Measurements from ENCODE around the gene ABTB1.
A peak's percentile ranks its signal among the peaks of the same experiment; 100 is the strongest.

ABTB1 gene

GRCh38 chr3:127691974-127692373, 19.2 kb downstream of the ABTB1 start:
- no peak overlapping the region for H3K4me3 ChIP-seq (replicated peaks in 1 of 2; ENCODE audit: low read depth in 2 of 2, low read length in 2 of 2)
- no peak for TF ChIP-seq CTCF (IDR thresholded peaks at IDR 0.05; ENCODE audit: low read depth, low read length)
- DNase-seq (ENCODE audit: low read depth in 2 of 2), result no peak

- no peak for TF ChIP-seq CTCF (IDR thresholded peaks at IDR 0.05; ENCODE audit: low read depth, low read length)
- no peak overlapping the region for H3K4me3 ChIP-seq (replicated peaks in 1 of 2; ENCODE audit: low read depth in 2 of 2, low read length in 2 of 2)
- no peak for DNase-seq (ENCODE audit: low read depth in 2 of 2)
Measured at GRCh38 chr3:127692501-127693335, 20.0 kb downstream of the ABTB1 start.

- DNase-seq (ENCODE audit: low read depth in 2 of 2), result no peak
- H3K4me3 ChIP-seq (replicated peaks in 1 of 2; ENCODE audit: low read depth in 2 of 2, low read length in 2 of 2), result no peak overlapping the region
- TF ChIP-seq CTCF (IDR thresholded peaks at IDR 0.05; ENCODE audit: low read depth, low read length), result no peak
Measured at GRCh38 chr3:127693336-127693843, 20.6 kb downstream of the ABTB1 start.

GRCh38 chr3:127694467-127695215, 21.9 kb downstream of the ABTB1 start:
- H3K4me3 ChIP-seq (replicated peaks in 1 of 2; ENCODE audit: low read depth in 2 of 2, low read length in 2 of 2), result no peak overlapping the region
- TF ChIP-seq CTCF (IDR thresholded peaks at IDR 0.05; ENCODE audit: low read depth, low read length), result peak; percentile 10
- no peak for DNase-seq (ENCODE audit: low read depth in 2 of 2)

- no peak overlapping the region for H3K4me3 ChIP-seq (replicated peaks in 1 of 2; ENCODE audit: low read depth in 2 of 2, low read length in 2 of 2)
- peak; percentile 92 to 94 for DNase-seq (ENCODE audit: low read depth in 2 of 2)
- TF ChIP-seq CTCF (IDR thresholded peaks at IDR 0.05; ENCODE audit: low read depth, low read length), result no peak
Measured at GRCh38 chr3:127697551-127698240, 24.9 kb downstream of the ABTB1 start.

GRCh38 chr3:127698286-127698685, 25.5 kb downstream of the ABTB1 start:
- DNase-seq (ENCODE audit: low read depth in 2 of 2), result no peak
- H3K4me3 ChIP-seq (replicated peaks in 1 of 2; ENCODE audit: low read depth in 2 of 2, low read length in 2 of 2), result no peak overlapping the region
- no peak for TF ChIP-seq CTCF (IDR thresholded peaks at IDR 0.05; ENCODE audit: low read depth, low read length)

Measured in cardiac fibroblast (primary cell).